ENCODE results near the gene SH3BP5. TPM values are rescaled to one million over a fixed set of nuclear protein-coding genes. Genes with fewer than 3 reads are reported as not detected.

The SH3BP5 gene
- total RNA-seq, 4 donors from 2014 or later, result 99.0 to 113 (median 105) TPM

DNA sequence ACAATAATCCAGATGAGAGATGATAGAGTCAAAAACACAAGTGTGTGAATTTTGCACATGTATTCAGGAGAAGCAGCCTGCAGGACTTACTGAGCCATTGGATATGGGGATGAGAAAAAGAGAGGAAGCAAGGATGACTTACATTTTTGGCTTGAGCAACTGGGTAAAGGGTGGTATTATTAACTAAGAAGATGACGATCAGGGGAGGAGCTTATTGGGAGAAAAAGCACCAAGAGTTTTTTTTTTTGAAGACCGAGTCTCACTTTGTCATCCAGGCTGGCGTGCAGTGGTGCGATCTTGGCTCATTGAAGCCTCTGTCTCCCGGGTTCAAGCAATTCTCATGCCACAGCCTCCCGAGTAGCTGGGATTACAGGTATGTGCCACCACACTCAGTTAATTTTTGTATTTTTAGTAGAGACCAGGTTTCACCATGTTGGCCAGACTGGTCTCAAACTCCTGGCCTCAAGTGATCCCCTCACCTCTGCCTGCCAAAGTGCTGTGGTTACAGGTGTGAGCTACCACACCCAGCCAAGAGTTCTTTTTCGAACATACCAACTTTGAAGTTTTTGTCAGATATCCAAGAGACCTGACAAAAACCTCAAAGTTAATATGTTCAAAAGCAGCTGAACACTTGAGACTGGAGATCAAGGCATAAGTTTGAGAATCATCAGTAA is 14.8 kb upstream of the SH3BP5 start:
- H3K9me3 ChIP-seq, result peaks cover 0 to 19% (median 0%) of the 10 kb centered on the region in 4 donors
- WGBS, 2 donors, result 85 to 91% methylated on average over 7 of the region's 7 CpGs
- H3K27me3 ChIP-seq, result no peaks in the 10 kb centered on the region
- H3K4me1 ChIP-seq, result no peaks in the 10 kb centered on the region
- no peak for DNase-seq (ENCODE audit: low spot score in 2 of 2)
- H3K27ac ChIP-seq, result peak overlapping the region in 1 of 4 donors; percentile 10
- H3K36me3 ChIP-seq, result no peaks in the 10 kb centered on the region
- TF ChIP-seq EP300 (IDR thresholded peaks at IDR 0.05) (no peak), POLR2A (IDR thresholded peaks at IDR 0.05) (no peak)
- TF ChIP-seq, protein P1, sequence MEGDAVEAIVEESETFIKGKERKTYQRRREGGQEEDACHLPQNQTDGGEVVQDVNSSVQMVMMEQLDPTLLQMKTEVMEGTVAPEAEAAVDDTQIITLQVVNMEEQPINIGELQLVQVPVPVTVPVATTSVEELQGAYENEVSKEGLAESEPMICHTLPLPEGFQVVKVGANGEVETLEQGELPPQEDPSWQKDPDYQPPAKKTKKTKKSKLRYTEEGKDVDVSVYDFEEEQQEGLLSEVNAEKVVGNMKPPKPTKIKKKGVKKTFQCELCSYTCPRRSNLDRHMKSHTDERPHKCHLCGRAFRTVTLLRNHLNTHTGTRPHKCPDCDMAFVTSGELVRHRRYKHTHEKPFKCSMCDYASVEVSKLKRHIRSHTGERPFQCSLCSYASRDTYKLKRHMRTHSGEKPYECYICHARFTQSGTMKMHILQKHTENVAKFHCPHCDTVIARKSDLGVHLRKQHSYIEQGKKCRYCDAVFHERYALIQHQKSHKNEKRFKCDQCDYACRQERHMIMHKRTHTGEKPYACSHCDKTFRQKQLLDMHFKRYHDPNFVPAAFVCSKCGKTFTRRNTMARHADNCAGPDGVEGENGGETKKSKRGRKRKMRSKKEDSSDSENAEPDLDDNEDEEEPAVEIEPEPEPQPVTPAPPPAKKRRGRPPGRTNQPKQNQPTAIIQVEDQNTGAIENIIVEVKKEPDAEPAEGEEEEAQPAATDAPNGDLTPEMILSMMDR (IDR thresholded peaks at IDR 0.05), result no peak
- no peak overlapping the region for H3K4me3 ChIP-seq

DNA sequence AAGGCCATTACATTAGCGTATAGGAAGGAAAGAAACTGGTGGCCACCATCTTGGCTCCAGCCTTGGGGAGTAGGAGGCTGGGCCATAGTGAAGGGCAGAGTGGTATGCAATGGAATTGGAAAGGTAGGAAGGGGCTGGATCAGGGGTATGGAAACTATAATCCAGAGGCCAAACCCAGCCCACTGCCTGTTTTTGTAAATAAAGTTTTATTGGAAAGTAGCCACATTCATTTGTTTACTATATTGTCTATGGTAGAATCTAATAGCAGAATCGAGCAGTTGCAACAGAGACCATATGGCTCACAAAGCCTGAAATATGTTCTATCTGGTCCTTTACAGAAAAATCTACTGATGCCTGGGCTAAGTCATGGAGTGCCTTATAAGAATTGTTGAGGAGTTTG is 14.1 kb upstream of the SH3BP5 start:
- Histone ChIP-seq H3K36me3 (no peaks in the 10 kb centered on the region), H3K27me3 (no peaks in the 10 kb centered on the region), H3K4me1 (no peaks in the 10 kb centered on the region), H3K9me3 (peaks cover 0 to 13% (median 0%) of the 10 kb centered on the region in 4 donors), H3K27ac (peak overlapping the region in 1 of 4 donors; percentile 62), H3K4me3 (no peak overlapping the region)
- DNase-seq (ENCODE audit: low spot score in 2 of 2), result no peak
- TF ChIP-seq POLR2A (IDR thresholded peaks at IDR 0.05) (no peak), EP300 (IDR thresholded peaks at IDR 0.05) (no peak)
- TF ChIP-seq, protein P1 (IDR thresholded peaks at IDR 0.05), result no peak
- WGBS, 2 donors, result 79 to 95% methylated on average over 2 of the region's 2 CpGs

DNA sequence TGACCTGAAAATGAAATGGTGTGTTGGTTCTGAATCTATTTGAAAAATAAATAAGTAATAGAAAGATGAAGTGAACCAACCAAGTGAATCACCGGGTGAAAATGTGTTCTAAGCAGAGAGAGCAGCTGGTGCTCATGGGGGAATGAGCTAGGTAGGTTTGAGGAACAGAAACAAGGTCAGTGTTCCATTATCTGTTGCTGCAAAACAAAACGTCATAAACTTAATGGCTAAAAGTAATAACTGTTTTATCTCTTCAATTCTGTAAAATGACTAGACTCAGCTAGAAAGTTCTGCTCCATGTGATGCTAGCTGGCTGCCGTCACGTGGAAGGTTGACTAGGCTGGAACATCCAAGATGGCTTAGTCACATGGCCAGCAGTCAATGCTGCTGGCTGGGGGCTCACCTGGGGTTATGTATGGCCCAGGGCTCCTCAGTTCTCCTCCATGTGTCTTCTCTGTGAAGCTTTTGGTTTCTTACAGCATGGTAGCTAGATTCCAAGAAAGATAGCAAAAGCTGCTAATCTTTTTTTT is 13.3 kb upstream of the SH3BP5 start:
- no peak for DNase-seq (ENCODE audit: low spot score in 2 of 2)
- 75 to 88% methylated on average over 4 of the region's 4 CpGs for WGBS, 2 donors

GRCh38 chr3:15345066-15345607 is 12.8 kb upstream of the SH3BP5 start:
- no peak for TF ChIP-seq EP300 (IDR thresholded peaks at IDR 0.05)
- TF ChIP-seq, protein P1 (IDR thresholded peaks at IDR 0.05), result no peak
- no peak for TF ChIP-seq POLR2A (IDR thresholded peaks at IDR 0.05)
- 77 to 87% methylated on average over 4 of the region's 4 CpGs for WGBS, 2 donors
- Histone ChIP-seq H3K27me3 (no peaks in the 10 kb centered on the region), H3K27ac (peak overlapping the region in 1 of 4 donors; percentile 50), H3K4me1 (peaks cover 0 to 3% (median 0%) of the 10 kb centered on the region in 4 donors), H3K9me3 (no peaks in the 10 kb centered on the region), H3K4me3 (no peak overlapping the region), H3K36me3 (no peaks in the 10 kb centered on the region)
- no peak for DNase-seq (ENCODE audit: low spot score in 2 of 2)

More for the DNA sequence above, 13.3 kb upstream of the SH3BP5 start:
- Histone ChIP-seq H3K4me3 (no peak overlapping the region), H3K4me1 (no peaks in the 10 kb centered on the region), H3K9me3 (peaks cover 0 to 5% (median 0%) of the 10 kb centered on the region in 4 donors), H3K36me3 (no peaks in the 10 kb centered on the region), H3K27me3 (no peaks in the 10 kb centered on the region), H3K27ac (peak overlapping the region in 1 of 4 donors; percentile 62)
- TF ChIP-seq EP300 (IDR thresholded peaks at IDR 0.05) (no peak), POLR2A (IDR thresholded peaks at IDR 0.05) (no peak)
- TF ChIP-seq, protein P1 (IDR thresholded peaks at IDR 0.05), result no peak

DNA sequence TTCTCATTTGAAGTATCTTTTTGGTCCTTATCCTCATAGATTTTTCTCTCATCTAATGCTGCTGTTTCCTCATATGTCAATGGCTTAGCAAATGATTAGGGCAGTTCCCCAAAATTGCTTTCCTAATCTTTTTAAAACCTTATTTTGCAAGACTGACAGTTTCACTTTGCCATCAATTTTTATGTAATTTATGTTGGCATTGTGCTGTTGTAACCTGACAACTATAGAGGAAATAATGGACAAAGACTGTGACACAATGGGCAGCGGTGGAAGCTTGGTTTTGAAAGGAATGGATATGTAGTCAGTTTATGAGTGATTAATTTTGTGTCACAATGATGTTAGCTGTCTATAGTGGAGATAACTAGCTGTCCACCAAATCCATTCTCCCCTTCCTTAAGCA is 10.6 kb upstream of the SH3BP5 start:
- Histone ChIP-seq H3K4me3 (no peak overlapping the region), H3K27ac (no peak overlapping the region), H3K9me3 (no peaks in the 10 kb centered on the region), H3K4me1 (peaks cover 0 to 11% (median 3%) of the 10 kb centered on the region in 4 donors), H3K36me3 (no peaks in the 10 kb centered on the region), H3K27me3 (no peaks in the 10 kb centered on the region)
- DNase-seq (ENCODE audit: low spot score in 2 of 2), result no peak
- TF ChIP-seq, protein P1 (IDR thresholded peaks at IDR 0.05), result no peak
- peak in 1 of 2 donors; percentile 28 for TF ChIP-seq EP300 (IDR thresholded peaks at IDR 0.05)
- no peak for TF ChIP-seq POLR2A (IDR thresholded peaks at IDR 0.05)
- WGBS, 2 donors, result 76 to 86% methylated on average over 1 of the region's 1 CpG

All from tibial nerve (tissue), 4 donors.